DND-41 (cell line): Measurements from ENCODE around the gene LYPD1.
"Not testable (repeated sequence)": the region's sequence is repeated elsewhere in the genome, so short reads cannot be mapped to it uniquely, and the experiment has no call there.

Experiments
- ATAC-seq: fragments of 200-7000 bp; cut with Tn5 transposase; 3 replicates; pipeline ENCODE4 v1.9.1; 2021; ENCODE audit warnings: low read depth; ENCODE audit not compliant: insufficient read depth
- DNase-seq: peaks from one replicate; pipeline ENCODE4 v3.0.0-alpha.2; 2020
- H2AFZ ChIP-seq: 2 replicates; pipeline ENCODE4 v1.6.0; 2012; ENCODE audit warnings: low read depth, low read length
- H3K27ac ChIP-seq: 2 replicates; pipeline ENCODE4 v1.5.1; 2012; ENCODE audit warnings: low read length, inconsistent platforms
- H3K27me3 ChIP-seq: fragments of 200-600 bp; sonication (generic); 2 replicates; pipeline ENCODE4 v1.6.0; 2012; ENCODE audit warnings: low read length, mild to moderate bottlenecking, inconsistent platforms; ENCODE audit not compliant: insufficient read depth, poor library complexity
- H3K36me3 ChIP-seq: 2 replicates; pipeline ENCODE4 v1.5.1; 2012; ENCODE audit warnings: low read length, inconsistent platforms; ENCODE audit not compliant: insufficient read depth
- H3K4me1 ChIP-seq: 2 replicates; pipeline ENCODE4 v1.5.1; 2012; ENCODE audit warnings: mild to moderate bottlenecking, low read length; ENCODE audit not compliant: insufficient read depth
- H3K4me2 ChIP-seq: 2 replicates; pipeline ENCODE4 v1.6.0; 2012; ENCODE audit warnings: mild to moderate bottlenecking, moderate library complexity, low read length, inconsistent platforms; ENCODE audit not compliant: insufficient read depth
- H3K4me3 ChIP-seq, 2 experiments: fragments of 200-600 bp in 1 of 2; shearing (Covaris generic) in 1 of 2; 2 replicates each; pipeline ENCODE4 v1.5.1; 2012 to 2016; ENCODE audit warnings: inconsistent platforms in 2 of 2, low read length in 2 of 2, mild to moderate bottlenecking in 2 of 2, low read depth in 1 of 2, moderate library complexity in 1 of 2
- H3K79me2 ChIP-seq: 2 replicates; pipeline ENCODE4 v1.6.0; 2012; ENCODE audit warnings: low read length, inconsistent platforms; ENCODE audit not compliant: insufficient read depth
- H3K9ac ChIP-seq: 2 replicates; pipeline ENCODE4 v1.6.0; 2012; ENCODE audit warnings: low read depth, mild to moderate bottlenecking, inconsistent platforms, low read length, moderate library complexity
- H3K9me3 ChIP-seq: 2 replicates; pipeline ENCODE4 v1.5.1; 2012; ENCODE audit warnings: low read length, moderate library complexity, mild to moderate bottlenecking, inconsistent platforms; ENCODE audit not compliant: insufficient read depth, severe bottlenecking
- H4K20me1 ChIP-seq: 2 replicates; pipeline ENCODE4 v1.6.0; 2012; ENCODE audit warnings: low read length; ENCODE audit not compliant: insufficient read depth
- CTCF ChIP-seq: IDR thresholded peaks from 2 replicates; pipeline ENCODE4 v1.5.1; 2012; ENCODE audit warnings: borderline replicate concordance, low read length, moderate library complexity, mild to moderate bottlenecking; ENCODE audit not compliant: poor library complexity, severe bottlenecking; ENCODE audit errors: extremely low read depth
- EZH2 ChIP-seq: IDR thresholded peaks from 3 replicates; pipeline ENCODE4 v1.6.1; 2012; ENCODE audit warnings: borderline replicate concordance, low read depth, mild to moderate bottlenecking, moderate library complexity, low read length, inconsistent platforms; ENCODE audit not compliant: severe bottlenecking

The LYPD1 gene

GRCh38 chr2:132715386-132716351 lies 45.7 kb upstream of the LYPD1 start:
- no peak for ATAC-seq
- DNase-seq: no peak
- Histone ChIP-seq H3K9ac (no peak overlapping the region), H3K27ac (no peak overlapping the region), H3K4me1 (no peaks in the 10 kb centered on the region), H3K4me2 (no peak overlapping the region), H3K79me2 (no peaks in the 10 kb centered on the region), H3K27me3 (no peaks in the 10 kb centered on the region), H2AFZ (no peak overlapping the region), H3K9me3 (no peaks in the 10 kb centered on the region), H3K4me3 (no peak overlapping the region), H4K20me1 (no peaks in the 10 kb centered on the region), H3K36me3 (no peaks in the 10 kb centered on the region)
- TF ChIP-seq CTCF (no peak), EZH2 (no peak)

GRCh38 chr2:132703396-132703795 lies 33.4 kb upstream of the LYPD1 start:
- H3K9me3 ChIP-seq: no peaks in the 10 kb centered on the region
- H3K4me2 ChIP-seq: no peak overlapping the region
- no peaks in the 10 kb centered on the region for H3K36me3 ChIP-seq
- TF ChIP-seq EZH2: no peak
- no peak for TF ChIP-seq CTCF
- no peaks in the 10 kb centered on the region for H3K27me3 ChIP-seq
- H3K79me2 ChIP-seq: no peaks in the 10 kb centered on the region
- no peak overlapping the region for H2AFZ ChIP-seq
- ATAC-seq: no peak
- no peak overlapping the region for H3K4me3 ChIP-seq
- no peak for DNase-seq
- H3K9ac ChIP-seq: no peak overlapping the region
- no peaks in the 10 kb centered on the region for H3K4me1 ChIP-seq
- no peak overlapping the region for H3K27ac ChIP-seq
- H4K20me1 ChIP-seq: no peaks in the 10 kb centered on the region

GRCh38 chr2:132701810-132702209 lies 31.8 kb upstream of the LYPD1 start:
- H2AFZ ChIP-seq: no peak overlapping the region
- no peak overlapping the region for H3K27ac ChIP-seq
- no peaks in the 10 kb centered on the region for H4K20me1 ChIP-seq
- no peak overlapping the region for H3K4me2 ChIP-seq
- H3K9me3 ChIP-seq: no peaks in the 10 kb centered on the region
- no peak overlapping the region for H3K4me3 ChIP-seq
- no peaks in the 10 kb centered on the region for H3K27me3 ChIP-seq
- H3K36me3 ChIP-seq: no peaks in the 10 kb centered on the region
- H3K4me1 ChIP-seq: no peaks in the 10 kb centered on the region
- no peak for ATAC-seq
- H3K9ac ChIP-seq: no peak overlapping the region
- DNase-seq: no peak
- TF ChIP-seq EZH2 (no peak), CTCF (no peak)
- no peaks in the 10 kb centered on the region for H3K79me2 ChIP-seq

GRCh38 chr2:132699802-132700201 lies 29.8 kb upstream of the LYPD1 start:
- H3K9me3 ChIP-seq, H3K27ac ChIP-seq, H4K20me1 ChIP-seq, H3K9ac ChIP-seq, DNase-seq, H3K4me1 ChIP-seq, H2AFZ ChIP-seq, H3K36me3 ChIP-seq, H3K4me2 ChIP-seq, H3K27me3 ChIP-seq, H3K79me2 ChIP-seq, H3K4me3 ChIP-seq, ATAC-seq: not testable (repeated sequence)

- ATAC-seq, H3K9ac ChIP-seq, H3K4me3 ChIP-seq, H3K9me3 ChIP-seq, H3K4me1 ChIP-seq, H3K27me3 ChIP-seq, H4K20me1 ChIP-seq, H3K79me2 ChIP-seq, H3K36me3 ChIP-seq, H2AFZ ChIP-seq, H3K4me2 ChIP-seq, H3K27ac ChIP-seq, DNase-seq: not testable (repeated sequence)
These were observed 28.3 kb upstream of the LYPD1 start for GRCh38 chr2:132698347-132698746.
